HepG2 (cell line): ENCODE measurements around the gene SH3GL1. TPM values are rescaled to one million over a fixed set of nuclear protein-coding genes. Genes with fewer than 3 reads are reported as not detected.

ENCODE experiments used
- ATAC-seq: fragments of 200-7000 bp; cut with Tn5 transposase; 3 replicates; pipeline ENCODE4 v1.9.1; 2020; ENCODE audit warnings: mild to moderate bottlenecking, moderate library complexity
- BruUV-seq: library from RNA; stranded (reverse); fragments of 400-500 nt; replicated peaks from 2 replicates; lab custom pipeline; 2021; lab: Mats Ljungman, UMichigan
- CTCF ChIA-PET: fragments of 300-600 bp; formaldehyde crosslinking; extraction: SDS; loops from one replicate; lab custom pipeline; 2021; ENCODE audit warnings: low total read pairs, inconsistent platforms, low intra/inter-chr PET ratio; lab: Yijun Ruan, JAX
- POLR2A ChIA-PET: fragments of 350-600 bp; sonication (Branson Sonifier 250); formaldehyde crosslinking; loops from one replicate; lab custom pipeline; 2020; ENCODE audit warnings: antibody characterized with exemption, inconsistent platforms; lab: Yijun Ruan, JAX
- DNase-seq: peaks from one replicate; pipeline ENCODE4 v3.0.0-alpha.2; 2015; ENCODE audit warnings: low spot score
- FAIRE-seq: peaks from 3 replicates; lab custom pipeline; 2011; peaks lifted over from hg19 to GRCh38; lab: Jason Lieb, UNC
- H2AFZ ChIP-seq: one replicate; pipeline ENCODE4 v1.6.1; 2011; ENCODE audit warnings: low read length, inconsistent platforms
- H3K27ac ChIP-seq: fragments of 300-600 bp; 3 replicates; pipeline ENCODE4 v1.8.0; 2011; ENCODE audit warnings: mixed run types, mild to moderate bottlenecking, mixed read lengths, low read length, inconsistent platforms; ENCODE audit not compliant: insufficient read depth; ENCODE audit errors: extremely low read length
- H3K27me3 ChIP-seq, 2 experiments: fragments of 200-600 bp in 1 of 2; 2 replicates in 1 of 2; 3 replicates in 1 of 2; pipeline versions ENCODE4 v1.6.0 to v1.8.0; 2011; ENCODE audit warnings: low read length in 2 of 2, mild to moderate bottlenecking in 2 of 2, moderate library complexity in 2 of 2, inconsistent platforms in 1 of 2; ENCODE audit not compliant: insufficient read depth in 2 of 2, control insufficient read depth in 1 of 2
- H3K36me3 ChIP-seq, 2 experiments: fragments of 200-600 bp in 1 of 2; replicated peaks in 1 of 2; 2 replicates in 1 of 2; 3 replicates in 1 of 2; pipeline versions ENCODE4 v1.5.1 to v1.8.0; 2011; ENCODE audit warnings: low read length in 2 of 2, inconsistent platforms in 1 of 2; ENCODE audit not compliant: insufficient read depth in 2 of 2, control insufficient read depth in 1 of 2
- H3K4me1 ChIP-seq: 2 replicates; pipeline ENCODE4 v1.5.1; 2012; ENCODE audit warnings: low read length, inconsistent platforms; ENCODE audit not compliant: insufficient read depth
- H3K4me2 ChIP-seq: 2 replicates; pipeline ENCODE4 v1.6.0; 2011; ENCODE audit warnings: low read depth, low read length, inconsistent platforms
- H3K4me3 ChIP-seq, 3 experiments: fragments of 200-600 bp in 1 of 3; sonication (generic), shearing (Covaris generic) in 1 of 3; replicated peaks in 1 of 3; 2 replicates each; pipeline ENCODE4 v1.5.1; 2011 to 2016; ENCODE audit warnings: low read length in 3 of 3, inconsistent platforms in 2 of 3, low read depth in 2 of 3, mild to moderate bottlenecking in 2 of 3, control low read depth in 1 of 3, mixed read lengths in 1 of 3; ENCODE audit not compliant: insufficient read depth in 1 of 3
- H3K79me2 ChIP-seq: one replicate; pipeline ENCODE4 v1.6.1; 2011; ENCODE audit warnings: low read length, inconsistent platforms; ENCODE audit not compliant: insufficient read depth
- H3K9ac ChIP-seq: 2 replicates; pipeline ENCODE4 v1.6.0; 2011; ENCODE audit warnings: mild to moderate bottlenecking, low read depth, low read length, inconsistent platforms; ENCODE audit not compliant: insufficient read depth
- H3K9me3 ChIP-seq: 2 replicates; pipeline ENCODE4 v1.5.1; 2012; ENCODE audit warnings: mild to moderate bottlenecking, low read length
- H4K20me1 ChIP-seq: 2 replicates; pipeline ENCODE4 v1.6.0; 2011; ENCODE audit warnings: inconsistent platforms, mild to moderate bottlenecking, low read length, moderate library complexity; ENCODE audit not compliant: insufficient read depth
- AGO1 ChIP-seq: fragments of 200-400 bp; formaldehyde crosslinking; IDR thresholded peaks from 2 replicates; pipeline ENCODE4 v1.6.1; 2017; ENCODE audit warnings: mild to moderate bottlenecking, low read depth, low read length, moderate library complexity; ENCODE audit not compliant: poor library complexity, severe bottlenecking
- AGO2 ChIP-seq: fragments of 200-400 bp; formaldehyde crosslinking; optimal IDR thresholded peaks from 2 replicates; pipeline ENCODE3; 2017; ENCODE audit warnings: mild to moderate bottlenecking, low read depth, low read length, moderate library complexity
- BCL3 ChIP-seq: sonication (generic); formaldehyde crosslinking; IDR thresholded peaks from 2 replicates; pipeline ENCODE4 v1.5.1; 2020; ENCODE audit warnings: mild to moderate bottlenecking, missing genetic modification reagents, moderate library complexity
- GABPA ChIP-seq, 2 experiments: IDR thresholded peaks; 2 replicates each; pipeline ENCODE4 v1.6.1; 2011 to 2016; ENCODE audit warnings: low read depth in 2 of 2, low read length in 1 of 2, missing biosample characterization in 1 of 2, missing genetic modification characterization in 1 of 2
- IKZF1 ChIP-seq: fragments of 450-650 bp; IDR thresholded peaks from 2 replicates; pipeline ENCODE4 v1.7.1; 2016
- JUN ChIP-seq: sonication (generic); formaldehyde crosslinking; IDR thresholded peaks from 2 replicates; pipeline ENCODE4 v1.4.0; 2020; ENCODE audit warnings: mild to moderate bottlenecking, missing genetic modification reagents
- MEIS2 ChIP-seq: sonication (generic); formaldehyde crosslinking; IDR thresholded peaks from 2 replicates; pipeline ENCODE4 v1.9.0; 2021; ENCODE audit warnings: mild to moderate bottlenecking, missing genetic modification reagents
- MYC ChIP-seq: sonication (generic); formaldehyde crosslinking; IDR thresholded peaks from 2 replicates; pipeline ENCODE4 v1.9.0; 2021; ENCODE audit warnings: missing genetic modification reagents, borderline replicate concordance
- POLR2A ChIP-seq, 2 experiments: IDR thresholded peaks; 2 replicates each; pipeline ENCODE4 v1.6.1; 2011; ENCODE audit warnings: low read depth in 2 of 2, low read length in 2 of 2, mild to moderate bottlenecking in 1 of 2, moderate library complexity in 1 of 2; ENCODE audit not compliant: insufficient read depth in 1 of 2
- RBM22 ChIP-seq: fragments of 200-400 bp; formaldehyde crosslinking; optimal IDR thresholded peaks from 2 replicates; pipeline ENCODE3; 2017; ENCODE audit warnings: mild to moderate bottlenecking, low read length, moderate library complexity
- SALL1 ChIP-seq: sonication (generic); formaldehyde crosslinking; IDR thresholded peaks from 2 replicates; pipeline ENCODE4 v1.8.0; 2022; ENCODE audit warnings: mild to moderate bottlenecking, missing genetic modification reagents
- ZNF263 ChIP-seq: sonication (generic); formaldehyde crosslinking; IDR thresholded peaks from 2 replicates; pipeline ENCODE4 v1.4.0; 2020; ENCODE audit warnings: missing genetic modification reagents
- ZSCAN21 ChIP-seq: sonication (generic); formaldehyde crosslinking; IDR thresholded peaks from 2 replicates; pipeline ENCODE4 v1.8.0; 2022; ENCODE audit warnings: mild to moderate bottlenecking, missing genetic modification reagents, moderate library complexity, borderline replicate concordance
- WGBS: methylation state at CpG from one replicate; pipeline ENCODE4 v1.1.6; 2017; ENCODE audit warnings: low lambda C conversion rate; 5-methylcytosine and 5-hydroxymethylcytosine counted together
- in situ Hi-C: cut with HindIII; loops from 2 replicates; pipeline ENCODE4 v1.10.0; 2017; ENCODE audit warnings: low pct_unique_long_range_greater_than_20kb; ENCODE audit not compliant: extremely low pct_ligation_motif_present
- intact Hi-C: fragments of 100-400 bp; cut with micrococcal nuclease; formaldehyde crosslinking; loops from one replicate; pipeline ENCODE4 v1.10.0; 2022; ENCODE audit not compliant: unreplicated experiment
- polyA plus RNA-seq, 8 experiments: library from polyadenylated mRNA; depleted of rRNA in 3 of 8; stranded (reverse) in 7 of 8; unstranded in 1 of 8; fragments of >200 nt; fragmentation: Illumina TruSeq in 4 of 8; extraction: Trizol in 4 of 8; gene quantifications; 2 replicates each; pipeline versions ENCODE4 v1.2.1 to v1.2.3, GENCODE V29; 2011 to 2016; ENCODE audit warnings: low read depth in 4 of 8, missing spikeins in 1 of 8, mixed read lengths in 1 of 8; ENCODE audit not compliant: insufficient read depth in 1 of 8
- total RNA-seq, 5 experiments: library from RNA; depleted of rRNA; stranded (reverse); fragments of >200 nt; fragmentation: Illumina TruSeq; extraction: Trizol; gene quantifications; 2 replicates each; pipeline ENCODE4 v1.2.3, GENCODE V29; 2016; ENCODE audit warnings: low read depth in 1 of 5
- TF ChIP-seq, protein P1 (sequence below): fragments of 450-650 bp; IDR thresholded peaks from 2 replicates; pipeline ENCODE4 v1.6.1; 2016
- TF ChIP-seq, protein P2 (sequence below): sonication (generic); formaldehyde crosslinking; IDR thresholded peaks from 2 replicates; pipeline ENCODE4 v1.5.0; 2020; ENCODE audit warnings: mild to moderate bottlenecking, missing genetic modification reagents

SH3GL1 gene
- total and polyA plus RNA-seq, 2 of the 13 experiments (the other 11 are each of a cell fraction or from before 2014, with no cell fraction given), result 33.0 to 45.1 TPM

GRCh38 chr19:4362831-4363545 lies 37.4 kb downstream of the SH3GL1 start (continued):
- TF ChIP-seq MYC (CRISPR knock-in tag) (peak; percentile 35; the same call in 1 of the 2 replicates), SALL1 (CRISPR knock-in tag) (0 out of 2 replicates have a peak, but pooled peaks have one; percentile 5), IKZF1 (no peak), JUN (CRISPR knock-in tag) (no peak), ZSCAN21 (CRISPR knock-in tag) (0 out of 2 replicates have a peak, but pooled peaks have one; percentile 27), AGO2 (peak; percentile 70), RBM22 (peak; percentile 12)
- TF ChIP-seq, protein P1, sequence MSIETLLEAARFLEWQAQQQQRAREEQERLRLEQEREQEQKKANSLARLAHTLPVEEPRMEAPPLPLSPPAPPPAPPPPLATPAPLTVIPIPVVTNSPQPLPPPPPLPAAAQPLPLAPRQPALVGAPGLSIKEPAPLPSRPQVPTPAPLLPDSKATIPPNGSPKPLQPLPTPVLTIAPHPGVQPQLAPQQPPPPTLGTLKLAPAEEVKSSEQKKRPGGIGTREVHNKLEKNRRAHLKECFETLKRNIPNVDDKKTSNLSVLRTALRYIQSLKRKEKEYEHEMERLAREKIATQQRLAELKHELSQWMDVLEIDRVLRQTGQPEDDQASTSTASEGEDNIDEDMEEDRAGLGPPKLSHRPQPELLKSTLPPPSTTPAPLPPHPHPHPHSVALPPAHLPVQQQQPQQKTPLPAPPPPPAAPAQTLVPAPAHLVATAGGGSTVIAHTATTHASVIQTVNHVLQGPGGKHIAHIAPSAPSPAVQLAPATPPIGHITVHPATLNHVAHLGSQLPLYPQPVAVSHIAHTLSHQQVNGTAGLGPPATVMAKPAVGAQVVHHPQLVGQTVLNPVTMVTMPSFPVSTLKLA, result peak; percentile 76

- ChIA-PET CTCF (no interaction called here), POLR2A (interaction anchor here (1.4 to 2.7 kb wide), 4 partner anchors 13 to 32 kb away, joined by 5 to 11 read pairs (median 10); partner anchors contain the start of gene MPND)
- 97% methylated on average over 15 of the region's 32 CpGs for WGBS
- no peaks in the 10 kb centered on the region for H3K4me1 ChIP-seq
- H4K20me1 ChIP-seq, result no peaks in the 10 kb centered on the region
- peaks cover 2% of the 10 kb centered on the region for H3K79me2 ChIP-seq
- in situ Hi-C loops, result no loop called here
- no peak overlapping the region for H3K4me2 ChIP-seq
- BruUV-seq, result no TSS peak
- H2AFZ ChIP-seq, result no peak overlapping the region
- H3K4me3 ChIP-seq, result no peak overlapping the region
- H3K9ac ChIP-seq, result no peak overlapping the region
- H3K27me3 ChIP-seq, result no peaks in the 10 kb centered on the region
- intact Hi-C loops, result no loop called here
- H3K27ac ChIP-seq, result no peak overlapping the region
- FAIRE-seq (no peak), DNase-seq (no peak), ATAC-seq (no peak; the same call in 2 of the 3 replicates)
- no peaks in the 10 kb centered on the region for H3K9me3 ChIP-seq
- H3K36me3 ChIP-seq, result peaks cover 27 to 65% of the 10 kb centered on the region in 2 experiments; a peak in 4 of 5 replicates
- TF ChIP-seq POLR2A (IDR thresholded peaks at IDR 0.05; ENCODE audit: insufficient read depth in 1 of 2, low read depth in 2 of 2, low read length in 2 of 2) (peak in 1 of 2 experiments; percentile 42; a peak in 1 of 4 replicates), GABPA (IDR thresholded peaks at IDR 0.05; ENCODE audit: low read depth, low read length) (no peak), GABPA (CRISPR knock-in tag; IDR thresholded peaks at IDR 0.05; ENCODE audit: low read depth) (no peak), MEIS2 (CRISPR knock-in tag) (no peak), BCL3 (CRISPR knock-in tag) (no peak), ZNF263 (CRISPR knock-in tag) (peak; percentile 23; the same call in 1 of the 2 replicates), RBM22 (peak; percentile 85), AGO1 (peak; percentile 34)
- TF ChIP-seq, protein P2, sequence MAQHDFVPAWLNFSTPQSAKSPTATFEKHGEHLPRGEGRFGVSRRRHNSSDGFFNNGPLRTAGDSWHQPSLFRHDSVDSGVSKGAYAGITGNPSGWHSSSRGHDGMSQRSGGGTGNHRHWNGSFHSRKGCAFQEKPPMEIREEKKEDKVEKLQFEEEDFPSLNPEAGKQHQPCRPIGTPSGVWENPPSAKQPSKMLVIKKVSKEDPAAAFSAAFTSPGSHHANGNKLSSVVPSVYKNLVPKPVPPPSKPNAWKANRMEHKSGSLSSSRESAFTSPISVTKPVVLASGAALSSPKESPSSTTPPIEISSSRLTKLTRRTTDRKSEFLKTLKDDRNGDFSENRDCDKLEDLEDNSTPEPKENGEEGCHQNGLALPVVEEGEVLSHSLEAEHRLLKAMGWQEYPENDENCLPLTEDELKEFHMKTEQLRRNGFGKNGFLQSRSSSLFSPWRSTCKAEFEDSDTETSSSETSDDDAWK, result no peak
Measured at GRCh38 chr19:4362101-4362828, 38.1 kb downstream of the SH3GL1 start.
